ENCODE measurements around the gene CALD1. TPM values are rescaled to one million over a fixed set of nuclear protein-coding genes. Genes with fewer than 3 reads are reported as not detected.

The CALD1 gene
- total RNA-seq, 1 donor from 2014 or later, result 169 TPM

DNA sequence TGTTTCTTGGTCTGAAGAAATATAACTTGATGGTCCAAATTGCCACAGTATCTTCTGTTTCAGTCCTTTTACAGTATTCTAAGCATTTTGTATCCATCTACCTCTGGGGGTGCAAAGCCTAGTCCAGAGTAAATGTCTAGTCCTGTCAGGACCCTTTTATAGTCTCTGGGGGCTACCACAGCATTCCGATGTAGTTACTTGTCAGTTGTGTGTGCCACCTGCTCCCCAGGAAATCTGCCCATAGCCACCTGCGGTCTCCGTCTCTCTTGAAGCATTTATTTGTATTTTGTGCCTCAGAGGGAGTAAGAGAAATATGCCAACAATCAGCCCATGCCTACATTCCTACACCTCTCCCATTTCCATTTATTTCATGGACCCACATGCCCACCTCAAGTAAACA is 219.7 kb downstream of the CALD1 start:
- TF ChIP-seq, protein P1, sequence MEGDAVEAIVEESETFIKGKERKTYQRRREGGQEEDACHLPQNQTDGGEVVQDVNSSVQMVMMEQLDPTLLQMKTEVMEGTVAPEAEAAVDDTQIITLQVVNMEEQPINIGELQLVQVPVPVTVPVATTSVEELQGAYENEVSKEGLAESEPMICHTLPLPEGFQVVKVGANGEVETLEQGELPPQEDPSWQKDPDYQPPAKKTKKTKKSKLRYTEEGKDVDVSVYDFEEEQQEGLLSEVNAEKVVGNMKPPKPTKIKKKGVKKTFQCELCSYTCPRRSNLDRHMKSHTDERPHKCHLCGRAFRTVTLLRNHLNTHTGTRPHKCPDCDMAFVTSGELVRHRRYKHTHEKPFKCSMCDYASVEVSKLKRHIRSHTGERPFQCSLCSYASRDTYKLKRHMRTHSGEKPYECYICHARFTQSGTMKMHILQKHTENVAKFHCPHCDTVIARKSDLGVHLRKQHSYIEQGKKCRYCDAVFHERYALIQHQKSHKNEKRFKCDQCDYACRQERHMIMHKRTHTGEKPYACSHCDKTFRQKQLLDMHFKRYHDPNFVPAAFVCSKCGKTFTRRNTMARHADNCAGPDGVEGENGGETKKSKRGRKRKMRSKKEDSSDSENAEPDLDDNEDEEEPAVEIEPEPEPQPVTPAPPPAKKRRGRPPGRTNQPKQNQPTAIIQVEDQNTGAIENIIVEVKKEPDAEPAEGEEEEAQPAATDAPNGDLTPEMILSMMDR (conservative IDR thresholded peaks at IDR 0.05), result no peak
- Mint-ChIP-seq H3K27me3 (no peaks in the 10 kb centered on the region), H3K9me3 (peaks cover 4% of the 10 kb centered on the region), H3K4me3 (no peak overlapping the region), H3K4me1 (ENCODE audit: unreplicated experiment) (peaks cover 20% of the 10 kb centered on the region), H3K36me3 (peaks cover 30% of the 10 kb centered on the region), H3K27ac (no peak overlapping the region)
- no peak for DNase-seq (ENCODE audit: extremely low spot score, unreplicated experiment)

DNA sequence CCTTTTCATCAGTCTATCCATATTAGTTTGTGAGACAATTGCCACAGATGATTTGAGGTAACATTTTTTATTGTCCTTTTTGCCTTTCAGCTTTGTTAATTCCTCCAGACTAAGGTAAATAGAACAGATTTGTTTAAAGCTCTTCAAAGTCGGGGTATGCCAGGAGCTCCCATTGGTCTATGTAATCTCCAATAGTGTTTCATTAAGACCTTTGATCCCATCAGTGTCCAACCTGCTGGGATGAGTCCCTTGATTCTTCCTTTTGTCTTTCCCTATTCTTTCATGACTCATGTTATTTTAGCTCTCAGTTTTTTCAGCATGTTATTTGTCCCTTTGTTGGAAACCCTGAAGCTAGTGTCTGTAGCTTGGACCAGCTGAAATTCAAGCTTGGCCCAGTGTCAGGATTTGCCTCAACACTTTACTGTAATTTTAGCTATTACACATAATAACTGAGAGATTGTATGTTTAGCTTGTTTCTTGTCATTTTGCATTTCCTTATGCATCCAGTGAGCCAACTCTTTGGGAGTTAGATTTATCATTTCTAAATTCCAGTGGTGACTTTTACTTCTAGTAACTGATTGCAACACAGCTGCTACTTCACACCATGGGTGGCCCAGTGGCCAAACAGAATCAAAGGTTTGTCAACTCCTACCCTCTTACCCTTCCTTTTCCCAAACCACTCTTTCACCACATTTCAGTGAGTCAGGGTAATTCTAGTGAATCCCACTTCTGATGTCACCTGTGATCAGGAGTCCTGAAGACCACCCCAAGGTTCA is 222.1 kb downstream of the CALD1 start:
- TF ChIP-seq, protein P1 (conservative IDR thresholded peaks at IDR 0.05), result no peak
- DNase-seq (ENCODE audit: extremely low spot score, unreplicated experiment), result no peak
- peaks cover 5% of the 10 kb centered on the region for H3K9me3 Mint-ChIP-seq
- no peaks in the 10 kb centered on the region for H3K27me3 Mint-ChIP-seq
- peaks cover 19% of the 10 kb centered on the region for H3K36me3 Mint-ChIP-seq
- H3K4me1 Mint-ChIP-seq (ENCODE audit: unreplicated experiment), result peaks cover 3% of the 10 kb centered on the region
- no peak overlapping the region for H3K27ac Mint-ChIP-seq
- no peak overlapping the region for H3K4me3 Mint-ChIP-seq

DNA sequence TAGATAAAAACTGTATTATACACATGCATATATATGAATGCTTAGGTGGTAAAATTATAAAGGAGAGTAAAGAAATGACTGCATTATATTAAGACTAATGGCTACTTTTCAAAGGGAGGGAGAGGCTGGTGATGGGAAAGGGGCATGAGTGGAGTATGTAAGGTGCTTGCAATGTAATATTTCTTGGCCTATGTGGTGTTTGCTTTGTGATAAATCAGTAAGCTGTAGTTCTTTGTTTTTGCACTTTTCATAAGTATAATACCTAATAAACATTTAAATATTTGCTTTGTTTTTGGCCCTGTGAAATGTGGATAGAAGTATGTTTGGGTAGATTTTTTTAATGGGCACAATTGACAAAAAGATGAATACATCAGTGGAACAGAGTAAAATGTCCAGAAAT is 232.8 kb downstream of the CALD1 start:
- H3K4me3 Mint-ChIP-seq, result no peak overlapping the region
- H3K27ac Mint-ChIP-seq, result no peak overlapping the region
- no peaks in the 10 kb centered on the region for H3K36me3 Mint-ChIP-seq
- TF ChIP-seq, protein P1 (conservative IDR thresholded peaks at IDR 0.05), result no peak
- H3K4me1 Mint-ChIP-seq (ENCODE audit: unreplicated experiment), result no peaks in the 10 kb centered on the region
- DNase-seq (ENCODE audit: extremely low spot score, unreplicated experiment), result no peak
- H3K27me3 Mint-ChIP-seq, result no peaks in the 10 kb centered on the region
- H3K9me3 Mint-ChIP-seq, result no peaks in the 10 kb centered on the region

Other genes starting within 250 kb of the CALD1 start
- 0.63 and 1.0 TPM in 2 replicates for gene AKR1B15, start 230.5 kb upstream of the CALD1 start, total RNA-seq (ENCODE audit: low replicate concordance)
- 19.6 and 24.3 TPM in 2 replicates for gene BPGM, start 132.8 kb upstream of the CALD1 start, total RNA-seq (ENCODE audit: low replicate concordance)
- gene AGBL3, start 206.9 kb downstream of the CALD1 start, total RNA-seq (ENCODE audit: low replicate concordance), result 2.4 and 3.2 TPM in 2 replicates